Measurements from ENCODE around the gene FRY. TPM values are rescaled to one million over a fixed set of nuclear protein-coding genes. Genes with fewer than 3 reads are reported as not detected.
"Not testable (repeated sequence)": the region's sequence is repeated elsewhere in the genome, so short reads cannot be mapped to it uniquely, and the experiment has no call there.

The FRY gene
- total RNA-seq, 1 experiment from 2014 or later = 5.3 TPM

DNA sequence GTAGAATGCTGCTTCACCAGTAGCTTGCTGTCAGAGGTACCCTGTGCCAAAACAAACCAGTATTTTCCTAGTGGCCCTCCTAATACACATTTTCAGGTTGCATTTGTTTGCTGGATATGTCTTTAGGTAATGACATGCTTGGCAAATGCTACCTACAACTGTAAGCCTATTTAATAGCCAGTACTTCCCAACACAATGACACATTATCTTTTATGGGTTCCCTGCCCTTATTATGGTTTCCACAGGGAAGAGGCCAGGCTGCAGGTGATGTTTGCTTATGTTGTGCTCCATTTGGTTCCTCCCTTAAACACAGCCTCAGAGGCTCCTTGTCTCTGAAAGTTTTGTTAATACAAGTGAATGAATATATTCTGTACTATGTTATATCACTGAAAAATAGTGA lies 24.7 kb downstream of the FRY start:
- no peak for TF ChIP-seq CREM (CRISPR knock-in tag; IDR thresholded peaks at IDR 0.05)
- no peak for TF ChIP-seq ESRRA (CRISPR knock-in tag; IDR thresholded peaks at IDR 0.05; ENCODE audit: borderline replicate concordance)
- no peak for TF ChIP-seq CBFB (CRISPR knock-in tag; IDR thresholded peaks at IDR 0.05; ENCODE audit: low read depth)
- TF ChIP-seq, protein P1, sequence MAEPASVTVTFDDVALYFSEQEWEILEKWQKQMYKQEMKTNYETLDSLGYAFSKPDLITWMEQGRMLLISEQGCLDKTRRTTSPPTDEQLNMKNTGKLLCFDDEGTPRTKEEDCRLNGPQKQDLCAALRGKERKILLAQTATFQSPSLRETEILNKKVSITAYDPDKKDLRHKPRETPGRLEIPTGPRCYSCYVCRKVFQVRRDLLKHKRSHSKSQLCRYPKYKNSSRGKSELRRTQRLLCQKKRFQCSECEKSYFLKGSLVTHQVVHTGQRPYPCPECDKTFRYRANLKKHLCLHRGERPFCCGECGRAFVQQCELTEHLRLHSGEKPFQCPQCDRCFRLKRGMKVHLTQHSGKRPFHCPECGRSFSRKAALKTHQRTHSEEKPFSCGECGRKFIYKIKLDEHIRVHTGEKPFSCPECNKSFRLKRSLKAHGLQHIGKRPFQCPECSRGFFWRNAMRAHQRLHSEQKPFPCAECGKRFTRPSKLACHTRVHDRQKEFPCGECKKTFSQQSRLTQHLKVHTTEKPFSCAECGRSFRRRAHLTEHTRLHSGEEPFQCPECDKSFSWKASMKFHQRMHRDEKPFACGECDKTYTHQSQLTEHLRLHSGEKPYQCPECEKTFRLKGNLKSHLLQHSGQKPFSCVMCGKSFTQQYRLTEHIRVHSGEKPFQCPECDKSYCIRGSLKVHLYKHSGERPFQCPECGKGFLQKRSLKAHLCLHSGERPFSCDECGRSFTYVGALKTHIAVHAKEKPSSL (CRISPR knock-in tag; conservative IDR thresholded peaks at IDR 0.05) = no peak
- no peak for TF ChIP-seq HMGA2 (CRISPR knock-in tag; IDR thresholded peaks at IDR 0.05)
- TF ChIP-seq, protein P2, sequence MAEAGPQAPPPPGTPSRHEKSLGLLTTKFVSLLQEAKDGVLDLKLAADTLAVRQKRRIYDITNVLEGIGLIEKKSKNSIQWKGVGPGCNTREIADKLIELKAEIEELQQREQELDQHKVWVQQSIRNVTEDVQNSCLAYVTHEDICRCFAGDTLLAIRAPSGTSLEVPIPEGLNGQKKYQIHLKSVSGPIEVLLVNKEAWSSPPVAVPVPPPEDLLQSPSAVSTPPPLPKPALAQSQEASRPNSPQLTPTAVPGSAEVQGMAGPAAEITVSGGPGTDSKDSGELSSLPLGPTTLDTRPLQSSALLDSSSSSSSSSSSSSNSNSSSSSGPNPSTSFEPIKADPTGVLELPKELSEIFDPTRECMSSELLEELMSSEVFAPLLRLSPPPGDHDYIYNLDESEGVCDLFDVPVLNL (CRISPR knock-in tag; IDR thresholded peaks at IDR 0.05; ENCODE audit: borderline replicate concordance, low read depth) = no peak
- TF ChIP-seq RELA (CRISPR knock-in tag; IDR thresholded peaks at IDR 0.05; ENCODE audit: borderline replicate concordance) = no peak
- no peak for TF ChIP-seq IRF2 (CRISPR knock-in tag; IDR thresholded peaks at IDR 0.05; ENCODE audit: borderline replicate concordance, low read depth)
- no peak for TF ChIP-seq ZNF532 (CRISPR knock-in tag; IDR thresholded peaks at IDR 0.05; ENCODE audit: borderline replicate concordance)
- no peak overlapping the region for H3K4me3 Mint-ChIP-seq
- DNase-seq (ENCODE audit: low spot score) = no peak
- POLR2A ChIA-PET = no interaction called here
- peaks cover 16% of the 10 kb centered on the region for H3K4me1 Mint-ChIP-seq
- H3K36me3 Mint-ChIP-seq = no peaks in the 10 kb centered on the region
- no peak for ATAC-seq
- no peaks in the 10 kb centered on the region for H3K9me3 Mint-ChIP-seq
- no peaks in the 10 kb centered on the region for H3K27me3 Mint-ChIP-seq (ENCODE audit: low read depth)
- H3K27ac Mint-ChIP-seq = no peak overlapping the region
- CTCF ChIA-PET = interaction anchor here (1.5 kb wide), 1 partner anchor 55 kb away, joined by 3 read pairs; no protein-coding TSS in a partner anchor

- H3K4me3 Mint-ChIP-seq; DNase-seq (ENCODE audit: low spot score); H3K36me3 Mint-ChIP-seq; H3K27me3 Mint-ChIP-seq (ENCODE audit: low read depth); H3K9me3 Mint-ChIP-seq; POLR2A ChIA-PET; ATAC-seq; H3K27ac Mint-ChIP-seq: not testable (repeated sequence)
- CTCF ChIA-PET = interaction anchor here (1.5 kb wide), 1 partner anchor 56 kb away, joined by 3 read pairs; no protein-coding TSS in a partner anchor
- peaks cover 16% of the 10 kb centered on the region for H3K4me1 Mint-ChIP-seq
Measured at GRCh38 chr13:32057325-32057724, 25.8 kb downstream of the FRY start.

GRCh38 chr13:32059511-32059984 lies 28.0 kb downstream of the FRY start:
- CTCF ChIA-PET = no interaction called here

GRCh38 chr13:32060401-32060878 lies 28.9 kb downstream of the FRY start:
- ATAC-seq = no peak
- no peak for DNase-seq (ENCODE audit: low spot score)
- POLR2A ChIA-PET = no interaction called here
- Mint-ChIP-seq H3K27ac (no peak overlapping the region), H3K27me3 (ENCODE audit: low read depth) (no peaks in the 10 kb centered on the region), H3K4me1 (peaks cover 16% of the 10 kb centered on the region), H3K4me3 (no peak overlapping the region), H3K36me3 (no peaks in the 10 kb centered on the region), H3K9me3 (no peaks in the 10 kb centered on the region)
- CTCF ChIA-PET = no interaction called here
- TF ChIP-seq, protein P3, sequence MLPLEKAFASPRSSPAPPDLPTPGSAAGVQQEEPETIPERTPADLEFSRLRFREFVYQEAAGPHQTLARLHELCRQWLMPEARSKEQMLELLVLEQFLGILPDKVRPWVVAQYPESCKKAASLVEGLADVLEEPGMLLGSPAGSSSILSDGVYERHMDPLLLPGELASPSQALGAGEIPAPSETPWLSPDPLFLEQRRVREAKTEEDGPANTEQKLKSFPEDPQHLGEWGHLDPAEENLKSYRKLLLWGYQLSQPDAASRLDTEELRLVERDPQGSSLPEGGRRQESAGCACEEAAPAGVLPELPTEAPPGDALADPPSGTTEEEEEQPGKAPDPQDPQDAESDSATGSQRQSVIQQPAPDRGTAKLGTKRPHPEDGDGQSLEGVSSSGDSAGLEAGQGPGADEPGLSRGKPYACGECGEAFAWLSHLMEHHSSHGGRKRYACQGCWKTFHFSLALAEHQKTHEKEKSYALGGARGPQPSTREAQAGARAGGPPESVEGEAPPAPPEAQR (CRISPR knock-in tag; IDR thresholded peaks at IDR 0.05) = no peak
- TF ChIP-seq ARID4B (CRISPR knock-in tag; IDR thresholded peaks at IDR 0.05; ENCODE audit: borderline replicate concordance) = no peak

More at GRCh38 chr13:32059511-32059984, 28.0 kb downstream of the FRY start:
- Mint-ChIP-seq H3K36me3 (no peaks in the 10 kb centered on the region), H3K27me3 (ENCODE audit: low read depth) (no peaks in the 10 kb centered on the region), H3K4me1 (peaks cover 16% of the 10 kb centered on the region), H3K27ac (no peak overlapping the region), H3K9me3 (no peaks in the 10 kb centered on the region), H3K4me3 (no peak overlapping the region)
- TF ChIP-seq GABPB1 (CRISPR knock-in tag; IDR thresholded peaks at IDR 0.05) = peak; percentile 53; the same call in 1 of the 2 replicates
- no peak for TF ChIP-seq NR1H2 (CRISPR knock-in tag; IDR thresholded peaks at IDR 0.05)
- POLR2A ChIA-PET = no interaction called here
- no peak for DNase-seq (ENCODE audit: low spot score)
- ATAC-seq = no peak

All from WTC11 (cell line).